Measurements from ENCODE around the gene SCYGR8.

The SCYGR8 gene

GRCh38 chr2:227783404-227784138 is 37.9 kb downstream of the SCYGR8 start:
- no peak overlapping the region for H3K9ac ChIP-seq (ENCODE audit: low read length in 2 of 2)
- peaks cover 0 to 2% of the 10 kb centered on the region in 2 donors for H3K27me3 ChIP-seq (ENCODE audit: control insufficient read depth in 1 of 2, insufficient read depth in 2 of 2, low read length in 2 of 2)
- H3K27ac ChIP-seq (ENCODE audit: low read length), result no peak overlapping the region
- no peaks in the 10 kb centered on the region for H3K36me3 ChIP-seq (ENCODE audit: control insufficient read depth in 2 of 2, insufficient read depth in 2 of 2, low read length in 2 of 2)
- no peaks in the 10 kb centered on the region for H3K4me1 ChIP-seq (ENCODE audit: control insufficient read depth, insufficient read depth, low read length)
- H3K9me3 ChIP-seq (ENCODE audit: control insufficient read depth in 2 of 2, low read length in 2 of 2), result no peaks in the 10 kb centered on the region
- no peak overlapping the region for H3K4me3 ChIP-seq (ENCODE audit: low read length in 2 of 2)

- Histone ChIP-seq H3K27me3 (ENCODE audit: control insufficient read depth in 1 of 2, insufficient read depth in 2 of 2, low read length in 2 of 2) (peaks cover 0 to 2% of the 10 kb centered on the region in 2 donors), H3K9ac (ENCODE audit: low read length in 2 of 2) (no peak overlapping the region), H3K4me1 (ENCODE audit: control insufficient read depth, insufficient read depth, low read length) (no peaks in the 10 kb centered on the region), H3K4me3 (ENCODE audit: low read length in 2 of 2) (no peak overlapping the region), H3K36me3 (ENCODE audit: control insufficient read depth in 2 of 2, insufficient read depth in 2 of 2, low read length in 2 of 2) (no peaks in the 10 kb centered on the region), H3K27ac (ENCODE audit: low read length) (no peak overlapping the region), H3K9me3 (ENCODE audit: control insufficient read depth in 2 of 2, low read length in 2 of 2) (no peaks in the 10 kb centered on the region)
Observed at GRCh38 chr2:227785293-227785692, 39.6 kb downstream of the SCYGR8 start.

- Histone ChIP-seq H3K4me1 (ENCODE audit: control insufficient read depth, insufficient read depth, low read length) (no peaks in the 10 kb centered on the region), H3K9me3 (ENCODE audit: control insufficient read depth in 2 of 2, low read length in 2 of 2) (no peaks in the 10 kb centered on the region), H3K27ac (ENCODE audit: low read length) (no peak overlapping the region), H3K27me3 (ENCODE audit: control insufficient read depth in 1 of 2, insufficient read depth in 2 of 2, low read length in 2 of 2) (peaks cover 0 to 2% of the 10 kb centered on the region in 2 donors), H3K36me3 (ENCODE audit: control insufficient read depth in 2 of 2, insufficient read depth in 2 of 2, low read length in 2 of 2) (no peaks in the 10 kb centered on the region), H3K4me3 (ENCODE audit: low read length in 2 of 2) (no peak overlapping the region), H3K9ac (ENCODE audit: low read length in 2 of 2) (no peak overlapping the region)
Observed at GRCh38 chr2:227788561-227789018, 42.9 kb downstream of the SCYGR8 start.

DNA sequence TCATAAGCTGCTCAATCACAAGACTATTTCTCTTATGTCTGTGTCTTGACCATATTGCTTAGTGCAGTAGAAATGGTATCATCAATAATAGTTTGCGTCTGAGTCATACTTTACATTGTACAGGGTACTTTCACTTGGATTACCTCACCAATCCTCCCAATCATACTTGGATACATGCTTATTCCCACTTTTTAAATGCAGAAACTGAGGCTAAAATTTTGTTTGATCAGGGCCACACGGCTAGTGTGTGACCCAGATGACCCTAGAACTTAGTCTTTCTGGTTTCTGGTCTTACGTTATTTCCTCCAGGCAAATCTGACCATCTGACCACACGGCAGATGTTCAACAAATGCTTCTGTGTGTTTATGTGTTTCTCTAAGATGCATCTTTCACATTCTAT is 44.1 kb downstream of the SCYGR8 start:
- no peaks in the 10 kb centered on the region for H3K4me1 ChIP-seq (ENCODE audit: control insufficient read depth, insufficient read depth, low read length)

DNA sequence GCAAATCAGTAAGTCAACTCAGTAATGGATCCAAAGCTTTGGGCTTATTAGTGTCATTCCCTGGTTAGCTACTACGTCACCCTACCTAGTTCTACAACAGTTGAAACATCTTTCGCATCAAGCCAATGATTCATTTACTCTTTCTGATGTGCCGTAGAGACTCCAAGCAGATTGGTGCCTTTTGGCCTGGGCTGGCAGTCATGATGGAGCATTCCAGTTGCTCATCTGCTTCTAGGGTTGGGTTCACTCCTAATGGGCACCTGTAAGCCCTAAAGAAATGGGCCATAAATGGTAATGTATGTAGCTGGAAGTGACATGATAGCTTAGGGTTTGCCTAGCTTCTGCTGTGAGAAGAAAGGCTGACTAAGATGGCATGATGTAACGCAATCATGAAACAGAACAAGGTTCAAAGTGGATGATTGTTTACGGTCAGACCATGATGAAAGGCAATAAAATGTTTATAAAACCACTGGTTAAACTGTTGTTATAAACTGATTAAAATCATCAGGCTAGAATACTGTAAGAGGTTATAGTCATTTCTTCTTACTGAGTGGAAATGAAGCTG is 47.5 kb downstream of the SCYGR8 start:
- no peaks in the 10 kb centered on the region for H3K9me3 ChIP-seq (ENCODE audit: control insufficient read depth in 2 of 2, low read length in 2 of 2)
- no peaks in the 10 kb centered on the region for H3K36me3 ChIP-seq (ENCODE audit: control insufficient read depth in 2 of 2, insufficient read depth in 2 of 2, low read length in 2 of 2)
- H3K4me3 ChIP-seq (ENCODE audit: low read length in 2 of 2), result no peak overlapping the region
- no peak overlapping the region for H3K9ac ChIP-seq (ENCODE audit: low read length in 2 of 2)
- H3K4me1 ChIP-seq (ENCODE audit: control insufficient read depth, insufficient read depth, low read length), result no peaks in the 10 kb centered on the region
- H3K27ac ChIP-seq (ENCODE audit: low read length), result no peak overlapping the region
- H3K27me3 ChIP-seq (ENCODE audit: control insufficient read depth in 1 of 2, insufficient read depth in 2 of 2, low read length in 2 of 2), result no peaks in the 10 kb centered on the region

More for the DNA sequence above, 44.1 kb downstream of the SCYGR8 start:
- Histone ChIP-seq H3K27me3 (ENCODE audit: control insufficient read depth in 1 of 2, insufficient read depth in 2 of 2, low read length in 2 of 2) (peaks cover 0 to 2% of the 10 kb centered on the region in 2 donors), H3K4me3 (ENCODE audit: low read length in 2 of 2) (no peak overlapping the region), H3K9ac (ENCODE audit: low read length in 2 of 2) (no peak overlapping the region), H3K36me3 (ENCODE audit: control insufficient read depth in 2 of 2, insufficient read depth in 2 of 2, low read length in 2 of 2) (no peaks in the 10 kb centered on the region), H3K9me3 (ENCODE audit: control insufficient read depth in 2 of 2, low read length in 2 of 2) (no peaks in the 10 kb centered on the region), H3K27ac (ENCODE audit: low read length) (no peak overlapping the region)

All from stomach smooth muscle (tissue), 2 donors.